Measurements from ENCODE around the gene SNX15. TPM values are rescaled to one million over a fixed set of nuclear protein-coding genes. Genes with fewer than 3 reads are reported as not detected.

The SNX15 gene
- total RNA-seq, 1 donor from 2014 or later, result 12.6 TPM

DNA sequence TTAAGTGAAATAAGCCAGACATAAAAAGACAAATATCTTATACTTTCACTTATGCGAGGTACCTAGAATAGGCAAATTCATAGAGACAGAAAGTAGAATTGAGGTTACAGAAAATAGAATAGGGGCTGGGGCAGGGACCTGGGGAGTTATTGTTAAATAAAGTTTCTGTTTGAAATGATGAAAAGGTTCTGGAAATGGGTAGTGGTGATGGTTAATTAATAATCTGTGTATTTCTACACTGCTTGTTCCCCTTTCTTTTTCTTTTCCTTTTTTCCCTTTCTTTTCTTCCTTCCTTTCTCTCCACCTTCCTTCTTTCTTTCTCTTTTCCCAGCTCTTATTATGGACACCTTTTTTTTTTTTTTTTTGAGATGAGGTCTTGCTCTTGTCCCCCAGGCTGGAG is 28.3 kb downstream of the SNX15 start:
- DNase-seq (ENCODE audit: extremely low read depth, low read depth, low spot score), result no peak

DNA sequence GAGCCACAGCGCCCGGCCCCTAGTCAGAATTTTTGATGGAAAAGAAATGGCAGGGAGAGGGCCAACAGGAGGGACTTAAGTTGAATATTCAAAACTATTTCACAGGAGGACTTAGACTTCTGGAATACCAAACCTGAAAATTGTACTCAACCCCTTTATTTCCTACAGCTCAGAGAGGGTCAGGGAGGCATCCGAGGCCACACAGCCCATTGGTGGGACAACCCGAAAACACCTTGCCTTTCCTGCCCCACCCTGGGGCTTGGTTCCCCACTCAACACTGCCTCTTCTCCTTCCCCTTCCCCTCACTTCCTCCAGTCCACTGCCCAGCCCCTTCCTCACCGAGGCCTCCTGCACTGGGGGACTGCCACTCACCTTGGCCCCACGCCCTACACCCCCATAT is 29.8 kb downstream of the SNX15 start:
- DNase-seq (ENCODE audit: extremely low read depth, low read depth, low spot score), result no peak

DNA sequence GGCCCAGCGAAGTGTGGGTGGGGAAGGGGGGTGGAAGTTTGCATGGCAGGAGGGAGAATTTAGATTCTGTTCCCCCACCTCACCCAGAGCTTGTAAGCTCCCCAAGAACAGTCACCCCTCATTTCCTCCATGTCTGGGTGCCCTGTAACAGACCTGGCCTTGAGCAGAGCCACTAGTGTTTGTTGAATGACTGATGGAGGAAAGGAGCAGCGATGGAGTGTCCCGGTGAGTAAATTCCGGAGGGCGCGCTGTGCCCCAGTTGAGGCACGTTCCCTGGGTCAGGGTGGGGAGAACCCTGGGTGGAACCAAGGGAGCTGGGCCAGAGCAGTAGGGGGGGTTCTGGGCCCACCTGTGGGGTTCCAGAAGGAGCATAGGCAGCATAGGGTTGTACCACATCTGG is 30.3 kb downstream of the SNX15 start:
- no peak for DNase-seq (ENCODE audit: extremely low read depth, low read depth, low spot score)

DNA sequence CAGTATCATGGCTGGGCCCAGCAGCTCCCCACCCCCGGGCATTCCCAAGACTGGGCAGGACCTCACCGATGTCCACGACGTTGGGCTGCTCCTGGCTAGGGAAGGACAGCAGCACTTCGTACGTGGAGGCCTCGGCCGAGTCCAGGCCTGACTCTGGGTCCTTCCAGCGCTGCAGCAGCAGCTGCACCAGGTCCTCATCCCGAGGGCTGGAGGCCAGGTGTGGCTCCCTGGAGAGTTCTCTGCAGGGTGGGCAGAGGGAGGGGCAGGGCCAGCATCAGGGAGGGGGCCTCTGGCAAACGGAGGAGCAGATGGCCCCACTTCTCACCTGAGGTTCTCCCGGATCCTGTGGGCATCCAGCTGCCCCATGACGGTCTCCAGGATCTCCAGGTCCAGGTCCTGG is 30.8 kb downstream of the SNX15 start:
- DNase-seq (ENCODE audit: extremely low read depth, low read depth, low spot score), result no peak

DNA sequence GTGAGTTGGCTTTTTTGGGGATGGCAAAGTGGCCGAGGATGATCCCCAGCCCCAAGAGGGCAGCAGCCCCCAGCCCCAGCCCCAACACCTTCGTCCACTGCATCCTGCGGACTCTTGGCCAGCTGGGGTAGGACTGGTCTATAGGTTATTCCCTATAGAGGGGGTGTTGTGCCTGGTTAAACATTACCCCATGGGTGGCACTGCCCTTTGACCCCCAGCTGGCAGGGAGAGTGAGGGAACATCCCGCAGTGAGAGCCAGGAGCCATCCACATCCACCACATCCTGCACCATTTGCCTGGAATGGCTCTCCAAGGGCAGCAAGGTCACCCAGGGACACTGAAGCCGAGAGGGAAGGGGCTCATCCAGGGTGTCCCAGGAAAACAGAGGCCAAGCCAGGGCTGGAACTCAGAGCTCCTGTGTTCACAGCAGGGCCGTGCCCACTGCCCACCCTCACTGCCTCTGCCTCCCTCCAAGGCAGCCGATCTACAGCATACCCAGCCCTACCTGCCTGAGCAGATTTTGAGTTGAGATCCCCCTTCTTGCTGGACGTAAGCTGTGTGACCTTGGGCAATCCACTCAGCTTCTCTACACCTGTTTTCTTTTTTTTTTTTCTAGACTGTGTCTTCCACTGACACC is 31.3 kb downstream of the SNX15 start, which contains the start of gene NAALADL1:
TSS of gene NAALADL1 (minus strand) at position 135 of the 636 bp plus-strand sequence. CDS start at position 103, 32 bp downstream.
- DNase-seq (ENCODE audit: extremely low read depth, low read depth, low spot score), result no peak

DNA sequence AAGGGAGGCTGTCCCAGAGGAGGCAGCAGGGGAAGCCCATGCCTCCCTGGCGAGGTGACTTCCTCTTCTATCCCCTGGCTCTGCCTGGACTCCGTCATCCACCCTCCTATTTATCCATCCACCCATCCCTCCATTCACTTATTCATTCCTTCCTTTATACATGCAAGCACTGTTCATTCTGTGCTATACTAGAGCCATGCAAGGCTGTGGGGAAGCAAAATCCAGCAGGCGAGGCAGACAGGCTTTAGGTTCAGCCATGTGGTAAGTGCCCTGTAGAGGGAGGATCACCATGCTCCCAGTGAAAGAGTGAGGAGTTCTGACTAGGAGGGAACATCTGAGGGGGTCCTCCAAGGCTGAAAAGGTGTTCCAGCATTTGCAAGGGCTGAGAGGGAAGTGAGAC is 32.3 kb downstream of the SNX15 start:
- no peak for DNase-seq (ENCODE audit: extremely low read depth, low read depth, low spot score)

DNA sequence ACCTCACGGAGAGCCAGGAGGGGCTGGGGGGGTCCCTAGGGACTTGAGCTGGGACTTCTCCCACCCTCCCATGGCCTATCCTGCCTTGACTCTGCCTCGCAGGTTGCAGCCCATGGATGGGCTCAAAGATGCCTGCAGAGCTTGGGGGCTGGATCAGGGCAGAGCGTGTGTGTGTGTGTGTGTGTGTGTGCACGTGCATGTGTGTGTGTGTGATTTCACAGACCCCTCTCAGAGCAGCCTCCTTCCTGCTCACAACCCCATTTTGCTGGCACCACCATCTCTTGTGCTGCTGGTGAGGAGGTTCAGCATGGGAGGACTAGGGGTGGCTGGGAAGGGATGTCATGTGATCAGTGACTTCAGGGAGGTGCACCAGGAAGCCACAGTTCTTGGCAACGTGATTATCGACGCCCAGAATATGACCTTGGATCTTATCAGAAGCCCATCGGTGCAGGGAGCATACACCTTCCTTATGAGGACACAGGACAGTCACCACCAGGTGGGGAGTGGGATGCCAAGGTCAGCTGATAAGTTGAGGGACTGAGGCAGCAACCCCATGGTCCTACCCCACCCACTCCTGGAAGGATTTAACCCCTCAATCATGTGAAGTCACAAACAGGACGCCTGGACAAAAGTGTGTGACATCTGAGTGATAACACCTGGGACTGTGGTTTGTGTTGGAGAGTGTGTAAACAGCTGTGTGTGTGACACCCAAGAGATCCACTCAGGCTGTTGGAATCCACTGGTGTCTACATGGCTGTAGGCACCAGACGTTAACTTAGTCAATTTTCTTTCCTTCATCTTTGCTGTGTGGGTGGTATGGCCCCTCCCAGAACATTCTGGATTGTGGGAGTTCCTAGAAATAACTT is 33.0 kb downstream of the SNX15 start:
- DNase-seq (ENCODE audit: extremely low read depth, low read depth, low spot score), result no peak

DNA sequence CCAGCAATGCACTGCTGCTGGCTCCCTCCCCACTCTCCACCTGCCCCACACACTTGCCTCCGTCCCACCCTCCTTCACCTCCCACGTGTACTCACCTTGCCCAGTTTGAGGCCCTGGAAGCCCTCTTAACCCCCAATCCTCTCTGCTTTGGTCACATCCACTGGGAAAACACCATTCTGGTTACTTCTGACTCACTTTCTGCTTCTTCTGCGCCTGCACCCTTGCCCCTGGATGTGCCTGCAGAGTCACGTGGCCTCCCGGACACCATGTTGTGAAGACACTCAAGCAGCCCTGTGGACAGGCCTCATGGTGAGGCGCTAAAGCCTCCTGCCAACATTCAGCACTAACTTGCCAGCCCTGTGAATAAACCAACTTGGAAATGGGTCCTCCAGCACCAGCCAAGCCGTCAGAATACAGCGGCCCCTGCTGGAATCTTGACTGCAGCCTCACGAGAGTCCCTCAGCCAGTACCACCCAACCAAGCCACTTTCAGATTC is 33.7 kb downstream of the SNX15 start:
- DNase-seq (ENCODE audit: extremely low read depth, low read depth, low spot score), result no peak

DNA sequence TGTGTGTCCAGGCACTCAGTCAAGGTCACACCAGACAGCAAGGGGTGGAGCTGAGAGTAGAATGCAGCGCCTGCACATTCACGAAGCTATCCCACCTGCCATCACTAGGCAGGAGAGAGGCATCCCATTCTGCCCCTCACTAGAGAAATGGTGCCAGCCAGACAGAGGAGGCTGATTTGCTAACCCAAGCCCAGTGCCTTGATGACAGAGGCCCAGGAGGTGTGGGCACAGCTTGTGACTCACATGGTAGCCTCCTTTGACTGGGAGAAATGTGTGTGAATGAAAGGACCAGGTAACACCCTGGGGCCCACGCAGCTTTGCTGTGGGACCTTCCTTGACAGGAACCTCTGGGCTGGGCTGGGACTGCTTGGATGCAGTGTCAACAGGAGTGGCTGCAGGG is 36.3 kb downstream of the SNX15 start:
- no peak for DNase-seq (ENCODE audit: extremely low read depth, low read depth, low spot score)

DNA sequence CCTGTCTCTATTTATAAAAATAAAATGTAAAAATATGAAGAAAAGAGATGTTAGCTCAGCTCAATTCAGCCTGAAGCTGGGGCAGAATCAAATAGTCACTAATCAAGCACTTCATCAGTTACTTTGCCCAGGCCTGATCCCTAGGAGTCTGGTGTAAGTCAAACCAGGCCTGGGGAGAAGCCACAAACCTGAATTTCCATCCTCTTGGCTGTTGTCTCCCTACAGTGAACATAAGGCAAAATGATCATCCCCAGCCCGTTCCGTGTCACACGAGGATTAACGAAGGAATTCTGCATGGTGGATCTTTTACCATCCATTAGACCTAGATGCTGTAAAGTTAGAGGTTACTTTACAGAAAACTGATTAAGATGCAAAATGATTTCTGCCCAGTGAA is 37.6 kb downstream of the SNX15 start:
- no peak for DNase-seq (ENCODE audit: extremely low read depth, low read depth, low spot score)

DNA sequence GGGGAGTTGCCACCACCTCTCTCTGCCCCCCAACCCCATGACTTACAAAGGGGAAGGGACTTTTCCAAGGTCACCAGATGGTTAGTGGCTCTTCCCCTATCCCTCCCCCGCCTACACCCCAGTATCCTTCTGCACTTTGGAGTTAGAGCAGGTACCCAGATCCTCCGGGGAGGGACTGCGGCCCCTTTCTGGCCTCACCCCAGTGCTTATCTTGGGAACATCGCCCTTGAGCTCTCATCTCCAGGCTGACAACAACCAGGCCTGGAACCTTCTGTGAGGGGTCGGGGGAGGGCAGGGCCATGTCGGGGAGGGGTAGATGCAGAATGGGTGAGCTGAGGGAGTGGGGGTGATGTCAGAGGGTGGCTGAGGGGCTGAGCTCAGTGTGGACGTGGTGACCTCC is 38.6 kb downstream of the SNX15 start:
- no peak for DNase-seq (ENCODE audit: extremely low read depth, low read depth, low spot score)

DNA sequence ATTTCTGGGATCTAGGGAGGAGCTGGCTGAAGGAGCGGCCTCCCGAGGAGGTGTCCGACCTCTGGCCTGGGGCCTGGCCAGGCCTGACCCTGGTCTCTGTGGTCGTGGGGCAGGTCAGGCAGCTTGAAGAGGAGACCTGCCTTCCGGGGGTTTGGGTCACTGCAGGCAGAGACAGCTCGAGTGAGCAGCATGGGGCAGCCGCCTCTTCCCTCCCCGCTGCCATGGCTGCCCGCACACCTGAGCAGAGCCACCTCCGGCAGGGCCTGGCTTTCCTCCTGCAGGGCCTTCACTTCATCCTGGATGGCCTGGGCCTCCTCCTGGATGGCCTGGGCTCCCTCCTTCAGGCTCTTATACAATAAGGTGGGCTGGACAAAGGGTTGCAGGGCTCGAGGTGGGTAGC is 39.1 kb downstream of the SNX15 start:
- DNase-seq (ENCODE audit: extremely low read depth, low read depth, low spot score), result no peak

DNA sequence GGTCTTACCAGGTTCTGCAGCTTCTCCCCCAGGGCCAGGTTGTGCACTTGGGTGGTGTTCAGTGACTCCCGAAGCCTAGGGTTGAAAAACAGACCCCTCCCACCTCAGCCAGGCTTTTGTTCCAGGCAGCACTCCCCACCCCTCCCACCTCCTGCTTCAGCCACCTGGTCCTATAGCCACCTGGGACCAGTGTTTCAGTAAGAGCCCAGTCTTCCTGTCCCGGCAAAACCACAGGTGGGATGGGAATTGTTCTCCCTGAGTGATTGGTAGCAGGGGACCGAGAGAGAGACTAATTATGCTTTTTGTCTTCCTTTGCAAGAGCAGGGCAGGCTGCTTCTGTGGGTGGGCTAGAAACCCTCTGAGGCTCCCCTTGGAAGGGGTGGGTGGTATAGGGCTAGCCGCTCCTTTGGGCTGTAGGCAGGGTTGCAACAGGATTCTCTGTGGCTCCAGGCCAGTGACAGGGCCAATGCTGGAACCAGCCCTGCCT is 39.6 kb downstream of the SNX15 start:
- no peak for DNase-seq (ENCODE audit: extremely low read depth, low read depth, low spot score)

DNA sequence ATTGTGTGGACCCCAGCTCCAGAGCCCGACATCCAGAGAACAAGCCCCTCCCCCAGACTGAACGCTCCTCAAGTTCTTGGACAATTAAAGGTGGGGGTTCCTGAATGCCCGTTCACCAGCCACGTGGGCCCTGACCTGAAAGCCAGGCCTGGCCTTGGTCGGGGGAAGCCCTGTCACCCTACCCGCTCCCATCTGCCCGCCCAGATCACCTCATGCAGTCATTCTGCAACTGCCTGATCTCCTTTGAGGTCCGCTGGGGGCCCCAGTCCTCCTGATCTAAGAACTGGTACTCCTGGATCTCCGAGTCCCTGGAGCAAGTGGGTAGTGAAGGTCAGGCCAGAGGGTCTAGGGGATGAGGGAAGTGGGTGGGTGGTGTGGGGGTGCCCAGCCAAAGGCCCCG is 40.2 kb downstream of the SNX15 start:
- no peak for DNase-seq (ENCODE audit: extremely low read depth, low read depth, low spot score)

DNA sequence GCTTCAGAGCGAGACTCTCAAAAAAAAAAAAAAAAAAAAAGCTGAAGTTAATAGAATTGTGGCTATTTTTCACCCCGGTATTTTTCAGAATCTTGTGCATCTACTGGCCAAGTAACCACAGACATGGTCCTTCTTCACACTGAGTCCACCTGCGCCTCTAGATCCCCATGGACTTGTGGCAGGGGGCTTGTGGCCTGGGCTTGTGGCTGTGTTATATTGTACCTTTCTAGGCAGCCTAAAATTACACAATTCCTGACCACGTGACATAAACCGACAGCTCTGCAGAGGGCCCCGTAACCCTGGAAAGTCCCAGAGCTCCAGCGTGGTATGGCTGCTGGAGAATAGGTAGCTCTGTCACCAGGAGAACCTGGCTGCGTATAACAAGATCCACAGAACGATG is 42.0 kb downstream of the SNX15 start:
- DNase-seq (ENCODE audit: extremely low read depth, low read depth, low spot score), result no peak

DNA sequence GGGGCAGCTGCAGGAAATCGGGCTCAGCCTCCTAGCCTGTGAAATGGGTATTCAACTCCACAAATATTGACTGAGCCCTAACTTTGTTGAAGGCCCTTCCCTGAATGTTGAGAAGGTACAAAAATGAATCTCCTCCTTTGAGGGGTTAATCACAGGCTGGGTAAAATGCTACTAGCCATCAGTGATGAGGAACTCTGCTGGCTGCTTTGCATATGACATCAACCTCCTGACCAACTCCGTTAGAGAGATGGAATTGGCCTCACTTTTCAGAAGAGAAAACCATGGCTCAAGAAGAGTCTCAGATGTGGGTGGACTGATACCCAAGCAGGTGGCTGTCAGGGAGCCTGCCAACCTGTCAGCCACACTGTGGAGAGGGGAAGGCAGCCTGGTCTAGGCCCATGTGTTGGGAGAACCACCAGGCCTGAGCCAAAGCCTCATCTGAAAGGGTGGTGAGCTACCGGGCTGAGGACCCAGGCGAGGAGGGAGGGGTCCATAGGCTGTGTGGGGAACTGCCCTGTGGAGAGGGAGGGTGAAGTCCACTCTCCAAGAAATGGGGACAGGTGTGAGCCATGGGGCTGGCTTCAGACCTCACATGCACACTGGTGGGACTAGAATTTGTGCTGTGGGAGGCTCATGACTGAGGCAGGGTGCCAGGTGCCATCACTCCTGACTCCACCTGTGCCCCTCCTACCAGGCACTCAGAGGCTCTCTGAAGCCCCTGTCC is 44.8 kb downstream of the SNX15 start:
- DNase-seq (ENCODE audit: extremely low read depth, low read depth, low spot score), result no peak

DNA sequence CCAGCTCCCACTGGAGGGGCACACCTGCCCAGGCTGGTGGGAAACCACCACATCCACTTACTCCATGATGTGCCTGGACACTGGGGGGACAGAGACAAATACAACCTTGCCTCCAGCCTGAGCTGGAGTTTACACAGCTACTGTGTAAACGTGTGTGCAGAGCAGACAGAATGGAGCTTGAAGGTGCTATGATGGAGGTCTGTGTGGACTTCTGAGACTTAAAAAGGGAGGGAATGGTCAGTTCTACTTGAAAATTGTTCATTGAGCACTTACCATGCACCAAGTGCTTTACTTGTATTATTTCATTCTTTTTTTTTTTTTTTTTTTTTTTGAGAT is 45.4 kb downstream of the SNX15 start:
- DNase-seq (ENCODE audit: extremely low read depth, low read depth, low spot score), result no peak

DNA sequence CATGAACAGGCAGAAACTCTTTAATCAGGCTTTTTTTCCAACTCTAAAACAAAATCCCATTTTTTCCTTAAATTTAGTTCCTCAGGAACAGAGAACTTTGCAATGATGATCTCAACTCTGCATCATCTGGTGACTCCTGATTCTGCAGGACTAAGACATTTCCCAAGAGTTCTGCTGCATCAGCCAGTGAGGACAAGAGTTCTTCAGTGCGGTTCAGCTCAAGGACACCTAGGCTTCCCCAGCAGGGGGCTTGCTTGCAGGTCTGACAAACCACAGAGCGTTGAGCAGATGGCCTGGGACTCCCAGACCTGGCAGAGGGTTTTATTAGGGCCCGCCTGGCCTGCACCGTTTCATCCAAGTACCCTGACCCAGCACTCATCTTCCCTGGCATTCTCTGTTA is 50.2 kb downstream of the SNX15 start:
- DNase-seq (ENCODE audit: extremely low read depth, low read depth, low spot score), result no peak

DNA sequence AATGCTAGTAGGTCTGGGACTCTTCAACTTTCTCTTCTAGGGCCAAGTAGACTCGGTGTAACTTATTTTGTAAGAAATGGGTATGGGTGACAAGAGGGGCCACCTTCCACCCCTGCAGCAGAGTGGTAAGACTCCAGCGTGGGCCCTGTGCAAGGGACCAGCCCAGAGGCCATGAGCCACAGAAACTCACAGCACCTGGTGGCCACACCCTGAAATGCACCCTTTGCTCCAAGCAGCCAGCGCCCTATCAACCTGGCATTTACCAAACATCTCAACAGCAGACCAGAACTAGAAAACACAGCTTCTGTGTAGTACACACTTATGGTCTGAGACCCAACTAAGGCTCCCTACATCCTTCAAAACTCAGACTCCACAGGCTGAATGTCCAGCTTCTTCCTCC is 50.9 kb downstream of the SNX15 start:
- DNase-seq (ENCODE audit: extremely low read depth, low read depth, low spot score), result no peak

DNA sequence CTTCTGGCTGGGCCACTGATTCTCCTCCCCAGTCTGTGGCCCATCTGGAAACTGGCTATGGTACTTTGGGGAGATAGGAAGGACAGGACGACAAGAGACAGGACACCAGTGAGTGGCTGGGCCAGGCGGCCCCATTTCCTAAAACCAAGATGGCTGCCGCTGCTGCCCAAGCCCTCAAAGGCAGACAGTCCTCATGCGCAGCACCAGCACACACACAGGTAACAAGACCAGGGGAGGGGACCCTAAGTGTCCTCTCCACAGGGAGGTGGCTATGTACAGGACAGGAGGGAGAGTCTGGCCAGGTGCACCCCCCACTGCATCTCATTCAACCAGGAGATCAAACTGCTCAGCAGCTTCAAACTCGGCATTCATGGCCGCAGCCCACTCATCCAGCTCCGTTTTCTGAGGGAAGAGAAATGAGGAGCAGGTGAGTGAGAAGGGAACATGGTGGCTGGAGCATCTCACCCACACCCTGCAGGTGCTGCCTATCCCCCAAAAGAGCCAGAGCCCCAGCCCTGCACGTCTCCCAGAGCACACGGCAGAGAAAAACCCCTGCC is 51.6 kb downstream of the SNX15 start:
- no peak for DNase-seq (ENCODE audit: extremely low read depth, low read depth, low spot score)

DNA sequence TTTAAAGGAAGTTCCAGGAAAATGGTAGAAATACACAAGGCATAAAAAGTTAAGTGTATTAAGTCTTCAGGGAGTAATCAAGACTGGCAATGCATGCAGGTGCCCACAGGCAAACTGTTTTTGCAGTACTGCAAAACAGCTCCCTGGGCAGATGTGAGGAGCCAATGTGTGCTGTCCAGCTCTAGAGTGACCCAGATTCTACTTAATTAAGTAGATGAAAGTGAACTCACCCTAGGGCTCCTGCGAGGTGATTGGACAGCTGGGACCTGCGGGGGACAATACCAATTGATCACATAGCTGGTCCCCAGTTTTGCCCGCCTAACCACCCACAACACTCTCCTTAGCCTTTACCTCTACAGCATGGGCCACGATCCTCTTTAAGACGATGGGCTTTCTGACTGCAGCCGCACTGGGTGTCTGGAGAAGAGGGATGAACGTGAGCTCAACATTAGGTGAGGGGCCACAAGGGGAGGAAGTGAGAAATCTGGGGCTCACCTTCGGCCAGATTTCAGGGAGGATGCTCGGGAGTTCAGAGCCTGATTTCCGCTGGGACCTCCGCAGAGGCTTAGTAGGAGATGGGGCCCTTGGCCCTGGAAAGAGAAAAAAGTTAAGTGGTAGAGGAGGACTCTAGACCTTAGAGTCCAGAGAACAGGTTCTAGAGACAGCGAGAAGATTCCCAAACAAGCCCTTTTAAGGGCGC is 56.0 kb downstream of the SNX15 start:
- DNase-seq (ENCODE audit: extremely low read depth, low read depth, low spot score), result no peak

Measured in glomerular endothelial cell (primary cell).